Effector CD8-positive, alpha-beta T cell (primary cell): Measurements from ENCODE around the gene PRKAA1.
"Not testable (repeated sequence)": the region's sequence is repeated elsewhere in the genome, so short reads cannot be mapped to it uniquely, and the experiment has no call there.

ENCODE experiments used
- DNase-seq: peaks from one replicate; lab custom pipeline; 2025; lab: John Stamatoyannopoulos, UW

Gene PRKAA1

GRCh38 chr5:40825461-40826043, 27.4 kb upstream of the PRKAA1 start:
- not testable (repeated sequence) for DNase-seq

GRCh38 chr5:40823459-40823858, 25.3 kb upstream of the PRKAA1 start:
- no peak for DNase-seq

GRCh38 chr5:40813698-40814281, 15.6 kb upstream of the PRKAA1 start:
- no peak for DNase-seq

- no peak for DNase-seq
Measured at GRCh38 chr5:40812125-40812524, 14.0 kb upstream of the PRKAA1 start.

- no peak for DNase-seq
Measured at GRCh38 chr5:40801771-40802562, 3.8 kb upstream of the PRKAA1 start.

GRCh38 chr5:40799258-40799657, 1.1 kb upstream of the PRKAA1 start:
- DNase-seq = no peak

GRCh38 chr5:40798801-40799210, 632 bp upstream of the PRKAA1 start:
- DNase-seq = no peak

- peak; percentile 68 for DNase-seq
Measured at GRCh38 chr5:40797273-40798011, 732 bp downstream of the PRKAA1 start.

GRCh38 chr5:40796487-40796889, 1.7 kb downstream of the PRKAA1 start:
- no peak for DNase-seq

- not testable (repeated sequence) for DNase-seq
Measured at GRCh38 chr5:40794877-40795276, 3.3 kb downstream of the PRKAA1 start.

- not testable (repeated sequence) for DNase-seq
Measured at GRCh38 chr5:40794340-40794739, 3.8 kb downstream of the PRKAA1 start.

GRCh38 chr5:40792691-40793090, 5.5 kb downstream of the PRKAA1 start:
- not testable (repeated sequence) for DNase-seq

GRCh38 chr5:40791715-40792139, 6.4 kb downstream of the PRKAA1 start:
- DNase-seq = no peak

GRCh38 chr5:40790947-40791593, 7.1 kb downstream of the PRKAA1 start:
- DNase-seq = no peak

- DNase-seq = not testable (repeated sequence)
Measured at GRCh38 chr5:40788941-40789340, 9.2 kb downstream of the PRKAA1 start.

- DNase-seq = no peak
Measured at GRCh38 chr5:40787986-40788385, 10.2 kb downstream of the PRKAA1 start.

GRCh38 chr5:40786664-40787063, 11.5 kb downstream of the PRKAA1 start:
- not testable (repeated sequence) for DNase-seq

GRCh38 chr5:40784916-40785315, 13.3 kb downstream of the PRKAA1 start:
- DNase-seq = no peak

- DNase-seq = no peak
Measured at GRCh38 chr5:40784027-40784653, 14.0 kb downstream of the PRKAA1 start.

- no peak for DNase-seq
Measured at GRCh38 chr5:40781843-40782409, 16.2 kb downstream of the PRKAA1 start.

- no peak for DNase-seq
Measured at GRCh38 chr5:40780858-40781257, 17.3 kb downstream of the PRKAA1 start.
